GM21423 (cell line): ENCODE measurements around the gene CHST6.
"Not testable (repeated sequence)": the region's sequence is repeated elsewhere in the genome, so short reads cannot be mapped to it uniquely, and the experiment has no call there.

ENCODE experiments used
- ATAC-seq: cut with Tn5 transposase; IDR thresholded peaks from one replicate; pipeline ENCODE4 v1.9.1; 2021; ENCODE audit warnings: mild to moderate bottlenecking, moderate library complexity; ENCODE audit not compliant: unreplicated experiment

The CHST6 gene

DNA sequence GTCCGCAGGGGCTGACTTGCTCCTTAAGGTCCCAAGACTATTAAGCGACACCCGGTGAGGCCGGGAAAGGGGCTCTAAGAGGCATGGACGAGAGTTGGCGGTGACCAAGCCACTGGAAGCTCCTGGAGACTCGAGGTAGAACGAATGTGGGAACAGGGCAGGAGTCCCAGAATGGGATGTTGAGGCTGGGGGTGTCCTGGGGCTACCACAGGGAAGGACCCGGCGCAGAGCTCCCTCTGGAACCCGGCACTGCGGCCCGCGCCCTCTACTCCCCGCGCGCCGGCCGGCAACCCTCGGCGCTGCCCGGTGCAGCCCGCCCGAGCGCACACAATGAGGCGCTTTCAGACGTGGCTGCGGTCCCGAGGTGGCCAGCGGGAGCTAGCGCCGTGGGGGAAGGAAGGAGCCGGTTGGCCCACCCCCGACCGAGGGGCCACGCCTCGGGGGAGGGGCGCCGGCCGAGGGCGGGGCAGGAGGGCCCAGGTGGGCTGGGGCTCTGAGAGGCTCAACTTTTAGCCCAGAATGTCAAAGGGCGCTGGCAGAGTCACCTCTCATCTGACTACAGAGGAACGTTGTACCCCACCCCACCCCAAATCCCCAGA lies at the start of gene CHST6:
Gene CHST6 (minus strand): TSS at position 366 of the 599 bp plus-strand sequence. CDS start 15,613 bp downstream, outside the sequence.
- ATAC-seq: peak; percentile 54

DNA sequence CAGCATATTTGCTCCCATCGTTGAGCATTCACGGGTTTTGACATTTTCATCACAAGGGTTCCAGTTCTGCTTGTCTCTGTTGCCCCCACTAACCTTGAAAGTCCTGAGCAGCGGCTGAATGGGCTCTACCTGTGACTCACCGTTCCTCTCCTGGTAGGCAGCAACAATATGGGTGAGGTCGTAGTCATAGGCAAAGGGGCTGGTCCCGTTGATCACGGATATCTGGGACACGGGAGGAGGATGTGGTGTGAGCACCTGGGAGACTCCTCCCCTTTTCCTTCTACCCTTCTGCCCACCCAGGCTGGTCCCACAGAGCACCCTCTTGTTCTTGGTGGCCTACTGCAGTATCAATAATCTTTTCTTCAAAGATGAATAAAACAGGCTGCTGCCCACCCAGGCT lies 47.2 kb upstream of the CHST6 start:
- not testable (repeated sequence) for ATAC-seq

DNA sequence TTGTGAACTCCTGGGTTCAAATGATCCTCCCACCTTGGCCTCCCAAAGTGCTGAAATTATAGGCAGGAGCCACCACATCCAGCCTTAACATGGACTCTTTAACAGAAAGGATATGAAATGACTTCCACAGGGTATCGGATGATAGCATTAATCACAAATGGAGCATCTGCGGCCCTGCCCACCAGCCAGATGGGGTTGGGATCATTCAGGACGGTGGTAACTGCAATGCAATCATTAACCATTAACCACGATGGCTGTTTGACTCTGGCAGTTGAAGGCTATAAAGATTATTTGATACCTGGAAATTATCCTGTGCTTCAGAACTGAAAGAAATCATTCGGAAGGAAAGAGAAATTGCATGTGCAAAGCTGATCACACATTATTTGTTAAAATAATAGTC lies 46.0 kb upstream of the CHST6 start:
- ATAC-seq: no peak

DNA sequence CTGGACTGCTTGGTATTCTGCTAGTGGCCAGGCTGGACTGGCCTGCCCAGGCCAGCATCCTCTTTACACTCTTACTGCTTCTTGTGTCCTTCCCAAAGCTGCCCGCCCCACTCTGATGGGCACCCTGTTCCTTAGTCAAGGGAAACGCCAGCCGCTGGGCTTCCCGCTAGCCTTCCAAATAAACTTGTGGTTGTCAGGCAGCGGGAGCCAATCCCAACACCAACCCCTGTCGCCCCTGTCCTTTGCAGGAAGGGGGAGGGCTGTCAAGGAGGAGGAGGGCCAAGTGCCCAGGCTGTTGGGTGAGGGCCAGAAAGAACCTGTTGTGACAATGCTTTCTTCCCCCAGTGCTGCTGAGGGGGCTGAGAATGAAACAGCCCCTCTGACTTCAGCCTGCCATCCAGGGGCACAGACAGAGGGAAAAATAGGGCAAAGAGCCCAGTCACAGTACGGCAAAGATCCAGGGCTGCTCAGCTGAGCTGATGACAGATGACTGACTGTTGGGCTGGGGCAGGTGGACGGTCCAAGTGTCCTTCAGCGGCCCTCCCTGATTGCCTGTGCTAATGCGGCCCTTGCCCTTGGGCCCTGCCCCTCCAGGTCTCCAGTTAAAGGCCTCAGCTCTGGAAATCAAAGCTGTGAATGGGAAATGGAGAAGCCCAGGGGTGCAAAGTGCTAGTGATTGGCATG lies 43.8 kb upstream of the CHST6 start:
- not testable (repeated sequence) for ATAC-seq

DNA sequence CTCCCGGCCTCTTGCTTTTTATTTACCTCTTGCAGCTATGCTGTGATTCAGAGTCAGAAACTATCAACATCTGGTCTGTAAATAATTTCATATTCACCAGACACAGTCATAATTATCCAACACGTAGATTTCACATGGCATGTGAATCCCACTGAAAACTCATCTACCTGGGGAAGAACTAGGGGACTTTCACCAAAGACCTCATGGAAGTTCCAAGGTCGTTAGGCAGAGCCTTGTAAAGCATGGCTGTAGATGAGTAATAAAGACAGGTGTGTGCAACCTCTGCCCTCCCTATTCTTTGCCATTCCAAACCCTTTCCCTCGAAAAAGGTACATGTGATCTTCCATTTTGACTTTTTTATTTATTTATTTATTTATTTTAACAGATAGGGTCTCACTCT lies 42.5 kb upstream of the CHST6 start:
- ATAC-seq: no peak

DNA sequence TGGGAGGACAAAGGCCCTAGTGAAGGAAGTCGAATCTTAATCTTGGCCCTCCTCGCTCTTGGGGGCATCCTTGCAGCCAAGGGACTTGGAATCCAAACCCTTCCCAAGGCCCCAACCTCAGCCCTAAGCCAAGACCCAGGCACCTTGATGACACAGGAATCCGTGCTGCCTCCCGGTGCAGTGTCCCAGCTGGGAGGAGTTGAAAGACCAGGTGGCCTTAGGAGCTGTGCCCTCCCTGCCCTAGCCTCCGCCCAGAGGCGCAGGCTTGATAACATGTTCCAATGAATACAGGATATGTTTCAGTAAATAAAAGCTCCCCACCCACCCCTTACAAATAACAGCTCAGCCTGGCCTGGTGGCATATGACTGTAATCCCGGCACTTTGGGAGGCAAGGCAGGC lies 40.7 kb upstream of the CHST6 start, which contains the start of gene CHST5:
Gene CHST5 (minus strand): TSS at position 208 of the 400 bp plus-strand sequence. CDS start 5,724 bp downstream, outside the sequence.
- no peak for ATAC-seq

DNA sequence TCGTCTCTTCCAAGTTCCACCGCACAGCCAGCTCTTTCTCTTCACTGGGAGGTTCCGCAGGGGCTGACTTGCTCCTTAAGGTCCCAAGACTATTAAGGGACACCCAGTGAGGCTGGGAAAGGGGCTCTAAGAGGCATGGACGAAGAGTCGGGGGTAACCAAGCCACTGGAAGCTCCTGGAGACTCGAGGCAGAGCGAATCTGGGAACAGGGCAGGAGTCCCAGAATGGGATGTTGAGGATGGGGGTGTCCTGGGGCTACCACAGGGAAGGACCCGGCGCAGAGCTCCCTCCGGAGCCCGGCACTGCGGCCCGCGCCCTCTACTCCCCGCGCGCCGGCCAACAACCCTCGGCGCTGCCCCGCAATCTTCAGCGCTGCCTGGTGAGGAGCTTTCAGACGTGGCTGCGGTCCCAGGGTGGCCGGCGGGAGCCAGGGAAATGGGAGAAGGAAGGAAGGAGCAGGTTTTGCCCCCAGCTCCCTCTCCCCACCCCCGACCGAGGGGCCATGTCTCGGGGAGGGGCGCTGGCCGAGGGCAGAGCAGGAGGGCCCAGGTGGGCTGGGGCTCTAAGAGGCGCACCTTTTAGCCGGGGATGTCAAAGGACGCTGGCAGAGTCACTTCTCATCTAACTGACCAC lies 40.1 kb upstream of the CHST6 start:
- no peak for ATAC-seq

DNA sequence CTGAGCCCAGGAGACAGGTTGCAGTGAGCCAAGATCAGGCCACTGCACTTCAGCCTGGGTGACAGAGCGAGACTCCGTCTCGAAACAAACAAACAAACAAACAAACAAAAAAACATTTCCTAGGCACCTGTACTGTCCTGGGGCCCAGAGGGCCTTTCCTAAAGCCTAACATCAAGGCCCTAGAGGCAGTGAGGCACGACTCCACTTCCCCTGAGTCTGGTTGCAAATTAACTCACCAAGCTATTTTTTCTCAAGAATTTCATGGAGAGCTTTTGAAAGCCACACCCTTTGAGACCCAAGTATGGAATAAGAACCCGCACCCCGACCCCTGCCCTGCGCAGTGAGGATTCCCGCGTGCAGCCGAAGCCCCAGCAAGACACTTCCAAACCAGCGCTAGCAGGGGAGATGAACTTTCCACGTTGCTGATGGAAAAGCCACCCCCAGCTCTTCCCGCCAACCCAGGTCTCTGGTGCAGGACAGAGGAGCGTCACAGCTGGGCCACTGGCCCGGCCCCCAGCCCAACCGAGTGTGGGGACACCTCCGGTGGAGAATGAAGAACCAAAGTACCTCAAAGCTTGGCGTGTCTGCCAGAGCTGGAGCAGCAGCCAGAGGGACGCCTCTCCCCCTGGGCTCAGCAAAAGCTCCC lies 39.4 kb upstream of the CHST6 start:
- ATAC-seq: no peak

DNA sequence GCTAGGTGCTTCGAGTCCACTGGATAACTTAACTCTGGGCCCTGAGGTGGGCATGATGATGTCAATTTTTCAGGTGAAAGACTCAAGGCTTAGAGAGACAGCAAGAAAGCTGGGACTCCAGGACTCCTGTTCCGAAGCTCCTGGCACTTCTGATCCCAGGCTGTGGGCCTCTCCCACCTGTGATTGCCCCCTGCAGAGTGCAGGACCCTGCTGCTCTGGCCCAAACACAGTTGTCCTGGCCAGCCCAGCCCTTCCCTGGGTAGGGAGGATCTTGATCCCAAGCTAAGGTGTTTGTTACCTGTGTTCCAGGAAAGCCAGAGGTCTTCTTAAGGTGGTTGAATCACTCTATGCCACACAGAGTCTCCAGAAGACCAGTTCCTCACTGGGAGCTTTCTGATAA lies 37.5 kb upstream of the CHST6 start:
- ATAC-seq: no peak

DNA sequence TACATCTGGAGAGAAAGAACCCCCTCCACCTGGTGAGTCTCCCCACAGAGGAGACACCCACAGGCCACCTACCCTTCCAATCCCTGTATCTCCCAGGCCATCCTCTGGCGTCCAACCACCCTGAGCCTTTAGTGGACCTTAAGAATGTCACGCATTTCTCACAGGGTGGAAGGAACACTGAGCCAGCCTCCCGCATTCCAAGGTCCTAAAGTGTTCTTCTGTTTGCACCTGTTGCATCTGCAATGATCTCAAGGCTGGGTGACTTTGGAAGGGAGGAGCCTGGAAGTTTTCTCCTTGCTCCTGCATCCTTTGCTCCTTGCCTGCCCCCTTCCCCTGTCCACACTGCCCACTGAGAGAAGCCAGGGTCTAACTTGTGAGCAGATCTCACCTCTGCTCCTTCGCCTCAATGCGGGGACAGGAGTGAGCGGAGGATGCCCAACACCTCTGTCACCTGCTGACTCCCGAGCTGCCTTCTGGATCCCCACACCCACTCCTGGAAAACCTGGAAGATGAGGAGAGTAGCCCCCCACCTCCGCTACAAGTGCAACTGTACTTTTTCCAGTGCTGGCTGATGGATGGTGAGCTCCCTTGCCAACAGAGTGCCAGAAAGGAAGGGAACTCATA lies 37.0 kb upstream of the CHST6 start:
- no peak for ATAC-seq

DNA sequence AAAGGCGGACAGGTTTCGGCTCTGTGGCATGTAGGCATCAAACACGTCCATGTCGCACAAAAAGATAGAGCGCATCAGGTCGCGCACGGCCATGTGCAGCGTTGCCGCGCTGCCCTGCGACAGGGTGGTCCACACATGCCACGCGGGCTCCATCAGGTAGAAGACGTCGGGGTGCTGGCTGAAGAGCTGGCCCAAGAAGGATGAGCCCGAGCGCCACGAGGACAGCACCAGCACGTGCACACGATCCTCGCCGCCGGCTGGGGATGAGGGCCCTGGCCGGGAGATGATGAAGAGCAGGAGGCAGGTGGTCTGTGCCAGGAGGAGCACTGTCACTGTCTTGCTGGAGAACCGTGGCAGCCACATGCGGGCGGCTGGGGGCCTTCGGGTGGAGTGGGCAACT lies 34.7 kb upstream of the CHST6 start:
- no peak for ATAC-seq

DNA sequence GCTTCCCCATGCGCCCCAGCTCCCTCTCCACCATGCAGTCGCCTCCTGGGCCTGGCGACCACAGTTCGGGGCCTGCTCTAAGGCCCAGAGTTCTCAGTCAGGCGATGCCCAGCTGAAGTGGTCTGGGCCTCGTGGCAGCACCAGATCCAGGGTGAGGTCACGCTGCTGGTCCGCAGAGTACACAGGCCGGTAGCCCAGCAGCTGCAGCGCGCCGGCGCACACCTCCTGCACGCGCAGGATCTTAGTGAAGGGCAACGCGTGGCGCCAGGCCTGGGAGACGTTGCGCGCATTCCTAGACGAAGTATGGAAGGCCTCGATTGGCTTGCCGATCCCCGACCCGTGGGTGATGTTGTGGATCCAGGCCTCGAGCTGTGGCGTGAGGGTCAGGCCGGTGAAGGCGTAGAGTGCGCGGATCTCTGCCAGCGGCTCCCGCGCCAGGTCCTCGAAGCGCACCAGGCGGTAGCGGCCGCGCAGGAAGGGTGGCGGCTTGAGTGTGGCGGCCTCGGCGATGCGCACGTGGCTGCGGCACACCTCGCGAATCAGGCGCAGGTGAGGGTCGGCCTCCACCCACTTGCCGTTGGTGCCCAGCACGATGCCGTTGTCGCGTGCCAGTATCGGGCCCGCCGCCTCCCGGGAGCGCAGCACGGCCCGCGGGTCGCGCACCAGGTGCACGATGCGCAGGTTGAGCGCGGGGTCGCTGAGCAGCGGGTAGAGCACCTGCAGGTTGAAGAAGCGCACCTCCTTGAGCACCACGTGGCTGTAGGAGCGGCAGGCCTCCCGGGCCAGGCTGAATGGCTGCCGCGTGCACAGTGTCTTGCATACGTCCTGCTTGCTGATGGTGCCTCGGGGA lies 34.0 kb upstream of the CHST6 start:
- ATAC-seq: no peak

DNA sequence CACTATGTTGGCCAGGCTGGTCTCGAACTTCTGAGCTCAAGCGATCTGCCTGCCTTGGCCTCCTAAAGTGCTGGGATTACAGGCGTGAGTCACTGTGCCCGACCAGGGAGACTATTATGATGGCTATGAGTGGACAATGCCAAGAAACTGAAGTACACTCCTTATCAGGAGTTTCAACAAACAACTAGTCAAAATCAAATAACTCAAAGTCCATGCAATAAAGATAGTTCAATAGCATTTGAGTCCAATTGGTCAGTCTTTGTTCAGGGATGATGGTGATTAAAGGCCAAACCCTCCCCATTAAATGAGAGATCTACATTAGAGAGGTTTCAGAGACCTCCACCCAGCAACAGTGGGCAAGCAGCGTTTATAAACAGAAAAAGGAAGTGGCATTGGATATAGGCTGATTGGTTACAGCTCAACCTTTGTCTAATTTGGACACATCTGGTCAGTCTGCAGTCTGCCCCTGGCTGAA lies 32.6 kb upstream of the CHST6 start:
- ATAC-seq: no peak

DNA sequence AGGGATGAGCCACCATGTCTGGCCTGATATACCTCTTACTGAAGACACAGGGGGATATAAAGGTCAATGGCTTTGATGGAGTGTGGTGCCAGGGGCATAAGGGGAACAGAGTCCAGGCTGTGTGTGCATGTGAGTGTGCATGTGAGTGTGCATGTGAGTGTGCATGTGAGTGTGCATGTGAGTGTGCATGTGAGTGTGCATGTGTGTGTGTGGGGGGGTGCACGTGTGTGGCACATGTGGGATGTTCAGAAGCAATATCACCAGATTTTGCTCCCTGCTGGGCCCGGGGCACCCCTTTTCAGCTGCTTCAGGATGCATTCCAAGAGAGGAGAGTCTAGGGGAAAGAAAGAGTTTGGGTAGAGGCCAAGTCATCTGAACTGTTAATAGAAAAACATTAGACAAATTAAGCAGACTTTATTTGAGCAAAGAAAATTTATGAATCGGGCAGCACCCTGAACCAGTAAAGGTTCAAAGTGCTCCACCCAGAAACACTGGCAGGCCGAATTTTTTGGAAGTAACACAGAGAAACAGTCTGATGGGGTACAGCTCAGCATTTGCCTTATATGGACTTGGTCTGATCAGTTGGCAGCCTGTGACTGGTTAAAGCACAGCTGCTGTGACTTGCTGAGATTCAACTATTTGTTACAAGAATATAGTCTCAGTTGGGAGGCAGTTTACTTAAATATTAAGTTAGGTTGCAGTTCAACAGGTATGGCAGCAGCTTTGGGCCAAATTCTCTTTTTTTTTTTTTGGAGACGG lies 31.0 kb upstream of the CHST6 start:
- no peak for ATAC-seq

DNA sequence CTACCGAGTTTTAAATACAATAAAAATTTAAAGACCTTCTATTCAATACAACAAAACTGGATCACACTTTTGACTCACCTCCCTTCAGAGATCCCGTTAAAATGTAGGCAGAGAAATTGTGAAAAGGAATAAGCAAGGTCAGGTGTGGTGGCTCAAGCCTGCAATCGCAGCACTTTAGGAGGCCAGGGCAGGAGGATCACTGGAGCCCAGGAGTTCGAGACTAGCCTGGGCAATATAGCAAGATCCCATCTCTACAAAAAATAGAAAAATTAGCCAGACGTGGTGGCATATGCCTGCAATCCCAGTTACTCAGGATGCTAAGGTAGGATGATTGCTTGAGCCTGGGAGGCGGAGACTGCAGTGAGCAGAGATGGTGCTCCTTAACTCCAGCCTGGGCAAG lies 23.9 kb upstream of the CHST6 start:
- ATAC-seq: no peak

DNA sequence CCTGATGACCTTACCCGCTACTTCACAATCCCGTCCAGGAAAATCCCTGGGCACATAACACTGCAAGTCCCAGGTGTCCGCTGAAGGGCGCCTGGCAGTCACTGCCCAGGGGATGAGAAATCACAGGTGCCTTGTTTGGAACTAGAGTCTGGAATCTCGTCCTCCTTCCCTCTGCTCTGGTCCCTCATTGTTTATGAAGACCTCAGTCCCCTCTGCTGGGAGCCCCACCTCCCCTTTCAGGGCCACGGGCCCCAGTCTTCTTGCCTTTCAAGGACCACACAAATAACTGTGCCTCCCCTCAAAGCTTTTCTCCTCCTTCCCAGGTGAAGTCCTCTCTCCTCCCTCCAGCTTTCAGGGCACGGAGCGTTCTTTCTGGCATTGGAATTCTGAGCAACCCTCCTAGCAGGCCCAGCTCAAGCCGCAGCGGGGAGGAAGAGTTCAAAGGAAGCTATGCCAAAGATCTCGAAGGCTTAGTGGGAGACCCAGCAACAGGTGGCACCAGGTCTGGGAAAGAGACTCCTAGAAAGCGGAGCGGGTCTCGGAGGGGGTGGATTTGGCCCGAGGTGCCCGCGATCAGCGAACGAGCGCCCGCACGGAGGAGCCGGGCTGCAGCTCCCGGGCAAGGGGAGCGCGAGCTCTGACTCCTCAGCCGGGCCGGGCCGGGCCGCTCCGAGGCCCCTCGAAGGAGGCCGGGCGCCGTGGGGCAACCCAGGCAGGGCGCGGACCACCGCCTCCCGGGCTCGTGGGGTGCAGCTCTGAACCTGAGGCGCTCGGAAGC lies 21.1 kb upstream of the CHST6 start:
- peak; percentile 13 for ATAC-seq

DNA sequence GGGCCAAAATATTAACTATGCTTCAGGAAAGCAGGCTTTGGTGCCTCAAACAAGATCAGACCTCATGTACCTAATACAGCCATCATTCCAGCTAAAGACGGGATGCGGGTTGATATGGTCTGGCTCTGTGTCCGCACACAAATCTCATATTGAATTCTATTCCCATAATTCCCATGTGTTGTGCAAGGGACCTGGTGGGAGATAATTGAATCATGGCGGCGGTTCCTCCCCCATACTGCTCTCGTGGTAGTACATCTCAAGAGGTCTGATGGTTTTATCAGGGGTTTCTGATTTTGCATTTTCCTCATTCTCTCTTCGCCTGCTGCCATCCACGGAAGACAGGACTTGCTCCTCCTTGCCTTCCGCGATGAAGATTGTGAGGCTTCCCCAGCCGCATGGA lies 19.1 kb upstream of the CHST6 start:
- no peak for ATAC-seq

DNA sequence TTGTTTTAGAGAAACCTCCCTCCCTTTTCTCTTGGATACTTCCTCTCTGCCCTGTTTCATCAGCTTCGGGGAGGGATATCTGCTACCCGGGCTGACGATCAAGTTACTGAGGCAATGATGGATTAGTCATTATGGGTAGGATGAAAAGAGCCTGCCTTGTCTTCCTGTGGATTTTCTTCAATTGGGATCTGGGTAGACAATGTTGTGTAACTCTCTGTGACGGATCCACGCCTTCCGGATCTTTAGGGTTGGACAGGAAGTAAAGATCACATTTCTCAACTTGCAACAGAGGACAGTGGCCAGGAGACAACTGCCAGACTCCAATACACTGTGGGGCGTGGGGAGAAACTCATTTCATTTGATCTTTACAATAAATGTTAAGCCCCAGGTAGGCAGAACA lies 11.3 kb upstream of the CHST6 start:
- no peak for ATAC-seq

DNA sequence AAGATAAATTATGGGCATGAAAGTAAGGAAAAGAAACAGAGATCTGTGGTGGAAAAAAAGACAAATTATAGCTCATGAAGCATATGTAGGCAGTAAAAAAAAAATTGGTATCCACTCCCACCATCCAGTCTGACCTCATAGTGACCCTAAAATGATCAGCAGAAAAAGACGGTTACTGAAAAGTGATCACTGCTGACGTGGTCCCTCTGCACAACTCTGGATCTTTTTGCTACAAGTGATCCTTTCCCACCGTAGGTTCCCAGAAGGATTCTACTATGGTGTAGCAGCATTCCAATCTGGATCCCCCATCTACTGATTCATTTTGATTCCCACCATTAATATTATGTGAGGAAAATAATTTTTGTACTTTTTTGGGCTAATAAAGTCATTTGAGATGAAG lies 10.9 kb upstream of the CHST6 start:
- ATAC-seq: no peak
